HL-60/S4 treated with phorbol 12-myristate 13-acetate at 8.2 ng/mL for 4 days and 3 days (cell line): ENCODE results near the gene RAPGEF2.
"Not testable (repeated sequence)": the region's sequence is repeated elsewhere in the genome, so short reads cannot be mapped to it uniquely, and the experiment has no call there.

Experiments
- in situ Hi-C: fragments of 300-500 bp; cut with MboI; formaldehyde crosslinking; loops from 2 replicates; pipeline ENCODE4 v1.15.0; 2022; ENCODE audit warnings: low sequenced_read_pairs

The RAPGEF2 gene

GRCh38 chr4:159347813-159348212, 244.9 kb downstream of the RAPGEF2 start:
- in situ Hi-C loops, result no loop called here

GRCh38 chr4:159349332-159349731, 246.5 kb downstream of the RAPGEF2 start:
- in situ Hi-C loops, result no loop called here

- in situ Hi-C loops, result no loop called here
Measured at GRCh38 chr4:159352609-159353008, 249.7 kb downstream of the RAPGEF2 start.

GRCh38 chr4:159353422-159354116, 250.7 kb downstream of the RAPGEF2 start:
- in situ Hi-C loops, result no loop called here

GRCh38 chr4:159355466-159355865, 252.6 kb downstream of the RAPGEF2 start:
- in situ Hi-C loops, result no loop called here

GRCh38 chr4:159357350-159357749, 254.5 kb downstream of the RAPGEF2 start:
- in situ Hi-C loops, result no loop called here

GRCh38 chr4:159358226-159358625, 255.3 kb downstream of the RAPGEF2 start:
- in situ Hi-C loops, result no loop called here

GRCh38 chr4:159360549-159360948, 257.7 kb downstream of the RAPGEF2 start:
- in situ Hi-C loops, result no loop called here

GRCh38 chr4:159363361-159363760, 260.5 kb downstream of the RAPGEF2 start:
- in situ Hi-C loops, result no loop called here

- in situ Hi-C loops, result no loop called here
Measured at GRCh38 chr4:159366966-159367780, 264.3 kb downstream of the RAPGEF2 start.

- in situ Hi-C loops, result no loop called here
Measured at GRCh38 chr4:159367781-159368080, 264.9 kb downstream of the RAPGEF2 start.

- in situ Hi-C loops, result no loop called here
Measured at GRCh38 chr4:159368320-159368719, 265.4 kb downstream of the RAPGEF2 start.

GRCh38 chr4:159369256-159369655, 266.4 kb downstream of the RAPGEF2 start:
- in situ Hi-C loops, result no loop called here

GRCh38 chr4:159370286-159370685, 267.4 kb downstream of the RAPGEF2 start:
- in situ Hi-C loops, result no loop called here

- in situ Hi-C loops, result no loop called here
Measured at GRCh38 chr4:159374749-159375530, 272.1 kb downstream of the RAPGEF2 start.

- in situ Hi-C loops, result no loop called here
Measured at GRCh38 chr4:159376289-159376688, 273.4 kb downstream of the RAPGEF2 start.

- in situ Hi-C loops, result no loop called here
Measured at GRCh38 chr4:159378056-159378616, 275.3 kb downstream of the RAPGEF2 start.

- in situ Hi-C loops, result not testable (repeated sequence)
Measured at GRCh38 chr4:159379064-159379463, 276.2 kb downstream of the RAPGEF2 start.

- in situ Hi-C loops, result no loop called here
Measured at GRCh38 chr4:159379836-159380235, 277.0 kb downstream of the RAPGEF2 start.

GRCh38 chr4:159382856-159383561, 280.1 kb downstream of the RAPGEF2 start:
- in situ Hi-C loops, result no loop called here

GRCh38 chr4:159383562-159383931, 280.7 kb downstream of the RAPGEF2 start:
- in situ Hi-C loops, result no loop called here
